Right ventricle myocardium superior (tissue), 1 donor: ENCODE results near the gene POC1A. TPM values are rescaled to one million over a fixed set of nuclear protein-coding genes. Genes with fewer than 3 reads are reported as not detected.
A peak's percentile ranks its signal among the peaks of the same experiment; 100 is the strongest.

Experiments
- ATAC-seq: fragments of 200-7000 bp; cut with Tn5 transposase; one replicate; pipeline ENCODE4 v1.9.1; 2020; ENCODE audit warnings: mild to moderate bottlenecking; ENCODE audit not compliant: poor library complexity
- DNase-seq: peaks from one replicate; pipeline ENCODE4 v3.0.0-alpha.2; 2020
- intact Hi-C: fragments of 100-400 bp; cut with DNase I; formaldehyde crosslinking; loops from one replicate; pipeline ENCODE4 v1.11.2; 2022
- total RNA-seq: library from RNA; stranded (reverse); fragmentation: NEBNext Ultra II Directional; extraction: Animal tissue kit (Norgen Biotek cat#: 25700); gene quantifications from one replicate; pipeline ENCODE4 v1.2.1, GENCODE V29; 2021
- donor health status: DM: no; HTN: yes; CAD: no; lungs with severe emphysema.

Gene POC1A
- total RNA-seq, 1 donor from 2014 or later, result 1.5 TPM

- intact Hi-C loops, result no loop called here
- peak; percentile 13 for DNase-seq
- no peak for ATAC-seq
These were observed 70.6 kb downstream of the POC1A start for GRCh38 chr3:52083556-52084087.

GRCh38 chr3:52082951-52083350 is 71.3 kb downstream of the POC1A start:
- ATAC-seq (no peak), DNase-seq (peak; percentile 11)

GRCh38 chr3:52080830-52081719 is 73.1 kb downstream of the POC1A start:
- intact Hi-C loops, result no loop called here

More at GRCh38 chr3:52082951-52083350, 71.3 kb downstream of the POC1A start:
- intact Hi-C loops, result no loop called here

GRCh38 chr3:52079958-52080357 is 74.3 kb downstream of the POC1A start:
- intact Hi-C loops, result no loop called here
- ATAC-seq (no peak), DNase-seq (no peak)

More at GRCh38 chr3:52080830-52081719, 73.1 kb downstream of the POC1A start:
- ATAC-seq, result no peak
- DNase-seq, result peak; percentile 15

- peak; percentile 17 for DNase-seq
- no peak for ATAC-seq
- intact Hi-C loops, result no loop called here
These were observed 75.3 kb downstream of the POC1A start for GRCh38 chr3:52078781-52079560.

GRCh38 chr3:52077925-52078324 is 76.3 kb downstream of the POC1A start:
- ATAC-seq (no peak), DNase-seq (no peak)
- intact Hi-C loops, result no loop called here

- DNase-seq, result no peak
- intact Hi-C loops, result no loop called here
- ATAC-seq, result peak; percentile 45
These were observed 77.1 kb downstream of the POC1A start for GRCh38 chr3:52076896-52077780.

GRCh38 chr3:52073490-52073889 is 80.7 kb downstream of the POC1A start:
- peak; percentile 35 for ATAC-seq
- no peak for DNase-seq
- intact Hi-C loops, result loop anchor here (5.0 kb wide), 1 partner anchor 34 kb away; no protein-coding TSS in a partner anchor

- ATAC-seq, result no peak
- DNase-seq, result no peak
- intact Hi-C loops, result loop anchor here (5.0 kb wide), 1 partner anchor 35 kb away; no protein-coding TSS in a partner anchor
These were observed 81.8 kb downstream of the POC1A start for GRCh38 chr3:52072471-52072870.

GRCh38 chr3:52072020-52072419 is 82.2 kb downstream of the POC1A start:
- intact Hi-C loops, result loop anchor here (5.0 kb wide), 1 partner anchor 35 kb away; no protein-coding TSS in a partner anchor
- ATAC-seq, result no peak
- DNase-seq, result no peak

GRCh38 chr3:52070724-52071621 is 83.2 kb downstream of the POC1A start:
- peak; percentile 74 for DNase-seq
- peak; percentile 87 for ATAC-seq
- intact Hi-C loops, result loop anchor here (5.0 kb wide), 1 partner anchor 36 kb away; no protein-coding TSS in a partner anchor

- intact Hi-C loops, result loop anchor here (5.0 kb wide), 1 partner anchor 37 kb away; no protein-coding TSS in a partner anchor
- DNase-seq (no peak), ATAC-seq (no peak)
These were observed 84.4 kb downstream of the POC1A start for GRCh38 chr3:52069855-52070254.

GRCh38 chr3:52069135-52069534 is 85.1 kb downstream of the POC1A start:
- no peak for ATAC-seq
- no peak for DNase-seq
- intact Hi-C loops, result no loop called here

GRCh38 chr3:52068730-52069129 is 85.5 kb downstream of the POC1A start:
- ATAC-seq (no peak), DNase-seq (no peak)
- intact Hi-C loops, result no loop called here

- intact Hi-C loops, result no loop called here
- DNase-seq (no peak), ATAC-seq (no peak)
These were observed 86.1 kb downstream of the POC1A start for GRCh38 chr3:52068055-52068571.

GRCh38 chr3:52067526-52067925 is 86.7 kb downstream of the POC1A start:
- DNase-seq (no peak), ATAC-seq (no peak)
- intact Hi-C loops, result no loop called here

GRCh38 chr3:52067046-52067445 is 87.2 kb downstream of the POC1A start:
- intact Hi-C loops, result no loop called here
- DNase-seq (no peak), ATAC-seq (no peak)
